Astrocyte (in vitro differentiated cells and primary cell): ENCODE measurements around the gene FBN2.

ENCODE experiments used
- EZH2 ChIP-seq: IDR thresholded peaks from 2 replicates; pipeline ENCODE4 v1.6.1; 2012; ENCODE audit warnings: mild to moderate bottlenecking, low read length, inconsistent platforms; ENCODE audit not compliant: insufficient read depth
- TF ChIP-seq, protein P1 (sequence below): IDR thresholded peaks from 2 replicates; pipeline ENCODE4 v1.5.1; 2011; ENCODE audit warnings: low read depth, mild to moderate bottlenecking, inconsistent platforms, low read length, moderate library complexity; ENCODE audit not compliant: insufficient read depth

DNA sequence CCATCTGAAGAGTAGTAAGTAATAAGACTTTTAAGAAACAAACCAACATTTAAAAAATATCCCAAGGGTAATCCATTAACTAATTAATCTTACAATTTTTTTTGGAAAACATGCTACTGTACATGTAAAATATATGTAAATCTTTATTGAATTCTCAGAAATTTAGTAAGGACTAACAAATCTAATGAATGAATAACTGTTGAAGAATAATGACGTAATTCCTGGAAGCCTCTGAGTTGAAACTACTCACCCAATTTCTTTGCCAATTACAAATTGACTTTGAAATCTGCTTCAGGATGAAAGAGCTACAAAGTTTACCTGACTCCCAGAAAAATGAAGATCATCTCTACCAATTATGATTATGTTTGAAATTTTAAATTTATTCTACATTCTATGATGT is 21.1 kb downstream of the FBN2 start:
- TF ChIP-seq EZH2, result no peak
- TF ChIP-seq, protein P1, sequence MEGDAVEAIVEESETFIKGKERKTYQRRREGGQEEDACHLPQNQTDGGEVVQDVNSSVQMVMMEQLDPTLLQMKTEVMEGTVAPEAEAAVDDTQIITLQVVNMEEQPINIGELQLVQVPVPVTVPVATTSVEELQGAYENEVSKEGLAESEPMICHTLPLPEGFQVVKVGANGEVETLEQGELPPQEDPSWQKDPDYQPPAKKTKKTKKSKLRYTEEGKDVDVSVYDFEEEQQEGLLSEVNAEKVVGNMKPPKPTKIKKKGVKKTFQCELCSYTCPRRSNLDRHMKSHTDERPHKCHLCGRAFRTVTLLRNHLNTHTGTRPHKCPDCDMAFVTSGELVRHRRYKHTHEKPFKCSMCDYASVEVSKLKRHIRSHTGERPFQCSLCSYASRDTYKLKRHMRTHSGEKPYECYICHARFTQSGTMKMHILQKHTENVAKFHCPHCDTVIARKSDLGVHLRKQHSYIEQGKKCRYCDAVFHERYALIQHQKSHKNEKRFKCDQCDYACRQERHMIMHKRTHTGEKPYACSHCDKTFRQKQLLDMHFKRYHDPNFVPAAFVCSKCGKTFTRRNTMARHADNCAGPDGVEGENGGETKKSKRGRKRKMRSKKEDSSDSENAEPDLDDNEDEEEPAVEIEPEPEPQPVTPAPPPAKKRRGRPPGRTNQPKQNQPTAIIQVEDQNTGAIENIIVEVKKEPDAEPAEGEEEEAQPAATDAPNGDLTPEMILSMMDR, result no peak
